Uterus (tissue), 4 donors: Measurements from ENCODE around the gene RAPGEF6. TPM values are rescaled to one million over a fixed set of nuclear protein-coding genes. Genes with fewer than 3 reads are reported as not detected.
"Not testable (repeated sequence)": the region's sequence is repeated elsewhere in the genome, so short reads cannot be mapped to it uniquely, and the experiment has no call there.

Experiments used
- DNase-seq, 2 donors: peaks; one replicate each; pipeline ENCODE4 v3.0.0-alpha.2; 2019 to 2020
- H3K27ac ChIP-seq, 2 donors: fragments of 200-600 bp; sonication (generic); 1 replicate in 1 of 2; 2 replicates in 1 of 2; pipeline ENCODE4 v1.5.1; 2016 to 2018
- H3K27me3 ChIP-seq, 2 donors: fragments of 200-600 bp; sonication (generic); one replicate each; pipeline ENCODE4 v1.5.1; 2018 to 2019; ENCODE audit warnings: control low read depth in 1 of 2
- H3K36me3 ChIP-seq, 2 donors: fragments of 200-600 bp; sonication (generic); one replicate each; pipeline ENCODE4 v1.5.1; 2019; ENCODE audit warnings: control low read depth in 1 of 2
- H3K4me1 ChIP-seq, 2 donors: fragments of 200-600 bp; sonication (generic); one replicate each; pipeline ENCODE4 v1.5.1; 2018 to 2019; ENCODE audit warnings: control low read depth in 1 of 2
- H3K4me3 ChIP-seq, 2 donors: fragments of 200-600 bp; sonication (generic); 1 replicate in 1 of 2; 2 replicates in 1 of 2; pipeline ENCODE4 v1.5.1; 2018 to 2019; ENCODE audit warnings: mild to moderate bottlenecking in 1 of 2
- H3K9me3 ChIP-seq, 2 donors: fragments of 200-600 bp; sonication (generic); one replicate each; pipeline ENCODE4 v1.5.1; 2019; ENCODE audit warnings: control low read depth in 1 of 2
- POLR2A ChIP-seq, 2 donors: fragments of 450-650 bp; IDR thresholded peaks; one replicate each; pipeline ENCODE4 v1.6.1; 2016; ENCODE audit warnings: antibody characterized with exemption in 2 of 2, mild to moderate bottlenecking in 1 of 2, moderate library complexity in 1 of 2
- intact Hi-C: fragments of 100-400 bp; cut with DNase I; formaldehyde crosslinking; loops from one replicate; pipeline ENCODE4 v1.15.1; 2023; ENCODE audit warnings: low total_unique reads
- total RNA-seq, 4 donors: library from RNA; depleted of rRNA in 3 of 4; stranded (reverse); fragments of >200 nt in 3 of 4; gene quantifications; one replicate each; pipeline versions ENCODE4 v1.1.0 to v1.2.4, GENCODE V29; 2014 to 2023
- TF ChIP-seq, protein P1 (sequence below), 4 experiments: fragments of 200-600 bp in 2 of 4; fragments of 450-650 bp in 2 of 4; sonication (generic) in 2 of 4; IDR thresholded peaks; one replicate each; pipeline ENCODE4 v1.5.1; 2016 to 2019; ENCODE audit warnings: antibody characterized with exemption in 4 of 4, mild to moderate bottlenecking in 2 of 4, moderate library complexity in 1 of 4
- donor health status: DM: yes; HTN: yes; CAD: no.

The RAPGEF6 gene
- total RNA-seq, 4 donors from 2014 or later = 11.8 to 36.8 (median 23.4) TPM

DNA sequence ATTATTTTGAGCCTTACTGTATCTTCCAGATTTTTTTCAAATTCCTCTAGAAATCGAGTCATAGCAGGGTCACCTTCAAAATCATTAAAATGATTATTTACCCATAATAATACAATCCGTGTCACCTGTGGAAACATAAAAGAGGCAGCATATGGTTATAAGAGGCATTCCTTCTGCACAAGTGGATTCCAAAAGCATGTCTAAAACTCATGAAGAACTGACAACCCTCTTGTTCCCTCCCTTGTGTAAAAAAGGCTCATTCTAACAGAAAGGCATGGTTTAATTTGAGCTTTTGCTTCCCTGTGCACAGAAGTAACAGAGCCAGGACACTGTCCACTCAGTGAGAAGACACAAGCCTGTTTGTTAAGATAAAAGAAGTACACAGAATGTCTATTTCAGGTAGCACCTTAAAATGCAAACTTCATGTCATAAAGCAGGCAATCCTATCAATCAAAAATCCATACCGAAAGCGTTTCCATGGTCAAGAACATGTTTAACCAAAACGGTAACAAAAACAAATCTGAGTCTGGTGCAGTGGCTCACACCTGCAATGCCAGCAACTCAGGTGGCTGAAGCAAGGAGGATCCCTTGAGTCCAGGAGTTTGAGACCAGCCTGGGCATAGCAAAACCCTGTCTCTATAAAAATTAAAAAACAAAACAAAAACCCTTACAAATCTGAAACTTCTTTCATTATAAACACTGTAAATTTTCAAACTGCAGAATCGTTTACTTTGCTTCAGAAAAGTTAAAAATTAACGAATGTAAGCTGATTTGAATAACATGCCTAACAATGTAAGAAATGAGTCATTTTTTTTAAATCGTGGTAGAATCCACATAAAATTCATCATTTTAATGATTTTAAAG is 139.3 kb downstream of the RAPGEF6 start:
- intact Hi-C loops = no loop called here
- TF ChIP-seq, protein P1, sequence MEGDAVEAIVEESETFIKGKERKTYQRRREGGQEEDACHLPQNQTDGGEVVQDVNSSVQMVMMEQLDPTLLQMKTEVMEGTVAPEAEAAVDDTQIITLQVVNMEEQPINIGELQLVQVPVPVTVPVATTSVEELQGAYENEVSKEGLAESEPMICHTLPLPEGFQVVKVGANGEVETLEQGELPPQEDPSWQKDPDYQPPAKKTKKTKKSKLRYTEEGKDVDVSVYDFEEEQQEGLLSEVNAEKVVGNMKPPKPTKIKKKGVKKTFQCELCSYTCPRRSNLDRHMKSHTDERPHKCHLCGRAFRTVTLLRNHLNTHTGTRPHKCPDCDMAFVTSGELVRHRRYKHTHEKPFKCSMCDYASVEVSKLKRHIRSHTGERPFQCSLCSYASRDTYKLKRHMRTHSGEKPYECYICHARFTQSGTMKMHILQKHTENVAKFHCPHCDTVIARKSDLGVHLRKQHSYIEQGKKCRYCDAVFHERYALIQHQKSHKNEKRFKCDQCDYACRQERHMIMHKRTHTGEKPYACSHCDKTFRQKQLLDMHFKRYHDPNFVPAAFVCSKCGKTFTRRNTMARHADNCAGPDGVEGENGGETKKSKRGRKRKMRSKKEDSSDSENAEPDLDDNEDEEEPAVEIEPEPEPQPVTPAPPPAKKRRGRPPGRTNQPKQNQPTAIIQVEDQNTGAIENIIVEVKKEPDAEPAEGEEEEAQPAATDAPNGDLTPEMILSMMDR (IDR thresholded peaks at IDR 0.05) = no peak
- TF ChIP-seq POLR2A (IDR thresholded peaks at IDR 0.05) = no peak

DNA sequence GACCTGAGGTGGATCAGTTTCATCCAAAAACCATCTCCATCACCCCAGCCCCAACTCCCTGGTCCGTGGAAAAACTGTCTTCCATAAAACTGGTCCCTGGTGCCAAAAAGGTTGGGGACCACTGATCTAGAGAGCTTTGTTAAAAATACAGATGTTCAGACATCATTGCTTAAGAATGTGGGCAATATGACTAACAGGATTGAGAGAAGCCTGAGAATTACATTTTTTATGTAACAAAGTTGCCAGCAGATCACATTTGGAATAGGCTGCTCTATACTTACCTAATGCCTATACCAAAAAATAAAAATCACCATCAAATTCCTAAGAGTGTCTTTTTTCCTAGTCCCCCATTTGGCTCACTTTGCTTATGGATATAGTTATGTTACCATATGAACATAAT is 143.3 kb downstream of the RAPGEF6 start:
- no peak for TF ChIP-seq POLR2A (IDR thresholded peaks at IDR 0.05)
- TF ChIP-seq, protein P1 (IDR thresholded peaks at IDR 0.05) = no peak
- H3K4me3 ChIP-seq = no peak overlapping the region
- intact Hi-C loops = no loop called here
- no peak for DNase-seq
- no peaks in the 10 kb centered on the region for H3K9me3 ChIP-seq
- no peaks in the 10 kb centered on the region for H3K27me3 ChIP-seq
- H3K27ac ChIP-seq = no peak overlapping the region
- H3K4me1 ChIP-seq = no peaks in the 10 kb centered on the region
- no peaks in the 10 kb centered on the region for H3K36me3 ChIP-seq

More for the DNA sequence above, 139.3 kb downstream of the RAPGEF6 start:
- Histone ChIP-seq H3K36me3 (no peaks in the 10 kb centered on the region), H3K9me3 (no peaks in the 10 kb centered on the region), H3K27me3 (no peaks in the 10 kb centered on the region), H3K4me3 (no peak overlapping the region), H3K27ac (no peak overlapping the region), H3K4me1 (no peaks in the 10 kb centered on the region)
- no peak for DNase-seq

DNA sequence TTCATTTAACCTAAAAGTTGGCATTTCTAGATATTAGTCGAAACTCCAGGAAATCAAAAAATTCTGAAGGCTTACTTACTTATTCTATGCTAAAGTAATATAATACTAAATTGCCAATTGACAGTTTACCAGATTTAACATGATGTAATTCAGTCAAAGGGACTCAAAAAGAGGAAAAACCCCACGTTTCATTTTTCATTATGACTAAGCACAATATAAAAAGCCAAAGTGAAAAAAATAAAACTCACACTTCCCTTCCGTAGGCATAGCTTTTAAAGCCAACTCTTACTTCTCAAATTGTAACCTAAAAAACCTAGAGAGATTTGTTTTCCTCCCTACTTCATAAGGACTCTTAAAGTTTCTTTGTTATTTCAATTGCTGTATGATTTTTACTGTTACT is 146.6 kb downstream of the RAPGEF6 start:
- Histone ChIP-seq H3K4me1 (no peaks in the 10 kb centered on the region), H3K4me3 (no peak overlapping the region), H3K36me3 (no peaks in the 10 kb centered on the region), H3K9me3 (no peaks in the 10 kb centered on the region), H3K27ac (no peak overlapping the region), H3K27me3 (no peaks in the 10 kb centered on the region)
- intact Hi-C loops = no loop called here
- TF ChIP-seq, protein P1 (IDR thresholded peaks at IDR 0.05) = no peak
- no peak for TF ChIP-seq POLR2A (IDR thresholded peaks at IDR 0.05)
- no peak for DNase-seq

DNA sequence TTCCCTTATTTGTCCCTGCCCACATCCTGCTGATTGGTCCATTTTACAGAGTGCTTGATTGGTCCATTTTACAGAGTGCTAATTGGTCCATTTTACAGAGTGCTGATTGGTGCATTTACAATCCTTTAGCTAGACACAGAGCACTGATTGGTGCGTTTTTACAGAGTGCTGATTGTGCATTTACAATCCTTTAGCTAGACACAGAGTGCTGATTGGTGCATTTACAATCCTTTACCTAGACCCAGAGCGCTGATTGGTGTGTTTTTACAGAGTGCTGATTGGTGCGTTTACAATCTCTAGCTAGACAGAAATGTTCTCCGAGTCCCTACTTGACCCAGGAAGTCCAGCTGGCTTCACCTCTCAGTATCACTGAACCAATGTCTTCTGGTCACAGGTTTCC is 147.7 kb downstream of the RAPGEF6 start:
- intact Hi-C loops, H3K36me3 ChIP-seq, H3K9me3 ChIP-seq, H3K4me1 ChIP-seq, H3K27ac ChIP-seq, DNase-seq, H3K4me3 ChIP-seq, H3K27me3 ChIP-seq: not testable (repeated sequence)

DNA sequence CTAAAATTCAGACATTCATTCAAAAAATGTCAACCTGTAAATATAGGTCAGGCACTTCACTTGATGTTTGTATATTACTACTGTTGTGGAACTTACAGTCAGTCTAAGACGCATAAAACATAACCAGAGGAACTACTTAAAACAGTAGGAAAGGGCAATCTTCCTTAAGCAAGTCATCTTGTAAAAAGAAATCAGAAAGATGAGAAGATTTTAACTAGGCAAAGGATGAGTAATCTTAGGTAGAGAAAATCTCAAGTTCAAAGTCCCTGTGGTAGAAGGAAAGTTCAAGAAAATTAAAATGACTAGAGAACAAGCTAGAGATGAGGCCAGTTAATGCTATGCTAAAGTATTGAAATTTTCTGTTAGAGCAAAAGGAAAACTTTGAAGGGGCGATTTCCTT is 152.4 kb downstream of the RAPGEF6 start:
- DNase-seq = no peak
- no peaks in the 10 kb centered on the region for H3K27me3 ChIP-seq
- TF ChIP-seq, protein P1 (IDR thresholded peaks at IDR 0.05) = no peak
- no peaks in the 10 kb centered on the region for H3K9me3 ChIP-seq
- no peaks in the 10 kb centered on the region for H3K36me3 ChIP-seq
- no peak overlapping the region for H3K27ac ChIP-seq
- H3K4me1 ChIP-seq = no peaks in the 10 kb centered on the region
- no peak overlapping the region for H3K4me3 ChIP-seq
- intact Hi-C loops = no loop called here
